GM12878 (cell line): ENCODE measurements around the gene KAT2A. TPM values are rescaled to one million over a fixed set of nuclear protein-coding genes. Genes with fewer than 3 reads are reported as not detected.

Source experiments
- ATAC-seq: fragments of 200-7000 bp; cut with Tn5 transposase; 3 replicates; pipeline ENCODE4 v1.9.1; 2020; ENCODE audit warnings: mild to moderate bottlenecking, moderate library complexity
- BruUV-seq: library from RNA; stranded (reverse); fragments of 400-500 nt; replicated peaks from 2 replicates; lab custom pipeline; 2021; lab: Mats Ljungman, UMichigan
- CTCF ChIA-PET: fragments of 300-600 bp; sonication (Branson Sonifier 250); formaldehyde crosslinking; extraction: SDS; loops from one replicate; lab custom pipeline; 2021; ENCODE audit warnings: inconsistent platforms; lab: Yijun Ruan, JAX
- POLR2A ChIA-PET: fragments of 350-600 bp; formaldehyde crosslinking; extraction: SDS; loops from one replicate; lab custom pipeline; 2021; ENCODE audit warnings: inconsistent platforms; lab: Charles Lee
- RAD21 ChIA-PET: fragments of 300-600 bp; sonication (Branson Sonifier 250); formaldehyde crosslinking; loops from one replicate; lab custom pipeline; 2023; ENCODE audit warnings: antibody characterized with exemption; ENCODE audit not compliant: unreplicated experiment; lab: Charles Lee
- SMC1A ChIA-PET: fragments of 300-600 bp; sonication (Branson Sonifier 250); formaldehyde crosslinking; loops from one replicate; lab custom pipeline; 2023; ENCODE audit not compliant: unreplicated experiment, uncharacterized antibody; lab: Charles Lee
- DNase-seq: peaks from one replicate; pipeline ENCODE4 v3.0.0-alpha.2; 2011; ENCODE audit warnings: low read depth, low spot score
- FAIRE-seq: peaks from 3 replicates; lab custom pipeline; 2011; peaks lifted over from hg19 to GRCh38; lab: Jason Lieb, UNC
- H2AFZ ChIP-seq: 2 replicates; pipeline ENCODE4 v1.6.0; 2011; ENCODE audit warnings: low read depth, low read length, control low read depth; ENCODE audit not compliant: control insufficient read depth
- H3K27ac ChIP-seq: 2 replicates; pipeline ENCODE4 v1.5.1; 2011; ENCODE audit warnings: control low read depth; ENCODE audit not compliant: control insufficient read depth, insufficient read depth
- H3K27me3 ChIP-seq, 2 experiments: replicated peaks in 1 of 2; 2 replicates each; pipeline versions ENCODE4 v1.6.0 to v1.6.1; 2011; ENCODE audit warnings: low read length in 1 of 2; ENCODE audit not compliant: control insufficient read depth in 2 of 2, insufficient read depth in 2 of 2
- H3K36me3 ChIP-seq, 2 experiments: 2 replicates each; pipeline ENCODE4 v1.5.1; 2011; ENCODE audit warnings: low read length in 1 of 2; ENCODE audit not compliant: control insufficient read depth in 2 of 2, insufficient read depth in 2 of 2
- H3K4me1 ChIP-seq: 2 replicates; pipeline ENCODE4 v1.6.1; 2011; ENCODE audit warnings: mild to moderate bottlenecking, low read length, moderate library complexity, mixed read lengths; ENCODE audit not compliant: control insufficient read depth, insufficient read depth
- H3K4me2 ChIP-seq: 2 replicates; pipeline ENCODE4 v1.6.0; 2011; ENCODE audit warnings: control low read depth; ENCODE audit not compliant: control insufficient read depth, insufficient read depth
- H3K4me3 ChIP-seq: fragments of 200-600 bp; sonication (generic); 2 replicates; pipeline ENCODE4 v1.5.1; 2016
- H3K79me2 ChIP-seq: 2 replicates; pipeline ENCODE4 v1.6.0; 2011; ENCODE audit warnings: low read length; ENCODE audit not compliant: control insufficient read depth, insufficient read depth
- H3K9ac ChIP-seq: 2 replicates; pipeline ENCODE4 v1.8.0; 2011; ENCODE audit warnings: low read length, control low read depth, mixed read lengths; ENCODE audit not compliant: control insufficient read depth, insufficient read depth
- H3K9me3 ChIP-seq: replicated peaks from 3 replicates; pipeline ENCODE4 v1.5.1; 2011; ENCODE audit warnings: mild to moderate bottlenecking, low read length; ENCODE audit not compliant: control insufficient read depth, insufficient read depth
- H4K20me1 ChIP-seq: 2 replicates; pipeline ENCODE4 v1.6.0; 2011; ENCODE audit not compliant: control insufficient read depth, insufficient read depth
- KLF5 ChIP-seq: fragments of 450-650 bp; IDR thresholded peaks from 2 replicates; pipeline ENCODE4 v1.6.1; 2014; ENCODE audit warnings: mild to moderate bottlenecking; ENCODE audit not compliant: partially characterized antibody
- POLR2A ChIP-seq: IDR thresholded peaks from 2 replicates; pipeline ENCODE4 v1.6.1; 2011; ENCODE audit warnings: low read depth, mild to moderate bottlenecking, low read length
- POLR2AphosphoS5 ChIP-seq: IDR thresholded peaks from 2 replicates; pipeline ENCODE4 v1.6.1; 2011; ENCODE audit warnings: mild to moderate bottlenecking, low read length, inconsistent platforms
- SMARCA5 ChIP-seq: fragments of 450-650 bp; IDR thresholded peaks from 2 replicates; pipeline ENCODE4 v1.6.1; 2017; ENCODE audit warnings: mild to moderate bottlenecking
- ZNF24 ChIP-seq: fragments of 450-650 bp; IDR thresholded peaks from 2 replicates; pipeline ENCODE4 v1.6.1; 2017; ENCODE audit warnings: antibody characterized with exemption, mild to moderate bottlenecking
- WGBS: methylation state at CpG from one replicate; pipeline ENCODE4 v1.1.6; 2016; ENCODE audit warnings: low lambda C conversion rate; ENCODE audit not compliant: insufficient replicate concordance, insufficient coverage; ENCODE audit errors: missing lambda C conversion rate; 5-methylcytosine and 5-hydroxymethylcytosine counted together
- in situ Hi-C: fragments of 300-500 bp; cut with MboI; formaldehyde crosslinking; loops from 9 replicates; pipeline ENCODE4 v1.14.3; 2018; ENCODE audit warnings: mixed read lengths
- intact Hi-C: fragments of 100-400 bp; cut with micrococcal nuclease; formaldehyde crosslinking; loops from one replicate; pipeline ENCODE4 v1.14.2; 2022; ENCODE audit not compliant: unreplicated experiment
- polyA plus RNA-seq, 11 experiments: library from polyadenylated mRNA; depleted of rRNA in 4 of 11; unstranded in 6 of 11; stranded (reverse) in 5 of 11; fragments of >200 nt; fragmentation: Nextera tagmentation in 4 of 11; fragmentation: Illumina TruSeq in 1 of 11; extraction: Ambion mirVana in 4 of 11; extraction: Trizol in 1 of 11; gene quantifications; 1 replicate in 1 of 11; 2 replicates in 10 of 11; pipeline versions ENCODE4 v1.2.1 to v1.2.3, GENCODE V29; 2011 to 2016; ENCODE audit warnings: inconsistent platforms in 2 of 11, missing spikeins in 2 of 11, low read depth in 1 of 11
- total RNA-seq, 4 experiments: library from RNA; depleted of rRNA in 3 of 4; stranded (reverse); fragments of >200 nt in 3 of 4; fragmentation: Illumina TruSeq in 1 of 4; extraction: Trizol in 1 of 4; gene quantifications; 2 replicates each; pipeline versions ENCODE4 v1.2.1 to v1.2.3, GENCODE V29; 2013 to 2021
- TF ChIP-seq, protein P1 (sequence below): IDR thresholded peaks from 2 replicates; pipeline ENCODE4 v1.6.1; 2011; ENCODE audit warnings: borderline replicate concordance, low read depth, mild to moderate bottlenecking, moderate library complexity, low read length; ENCODE audit not compliant: insufficient read depth, poor library complexity, severe bottlenecking
- TF ChIP-seq, protein P2 (sequence below): IDR thresholded peaks from 2 replicates; pipeline ENCODE4 v1.6.1; 2012; ENCODE audit warnings: mild to moderate bottlenecking, low read depth, low read length

Gene KAT2A
- total and polyA plus RNA-seq, 10 of the 15 experiments (the other 5 are each of a cell fraction or from before 2014, with no cell fraction given), result 0.85 to 47.5 (median 14.6) TPM

- Histone ChIP-seq H3K4me2 (no peak overlapping the region), H3K27me3 (no peaks in the 10 kb centered on the region), H4K20me1 (peaks cover 2% of the 10 kb centered on the region; the same call in 1 of the 2 replicates), H3K36me3 (peaks cover 30 to 45% of the 10 kb centered on the region in 2 experiments), H3K79me2 (peaks cover 5% of the 10 kb centered on the region), H3K27ac (no peak overlapping the region), H3K4me3 (no peak overlapping the region), H3K4me1 (no peaks in the 10 kb centered on the region), H3K9ac (no peak overlapping the region), H3K9me3 (no peaks in the 10 kb centered on the region), H2AFZ (no peak overlapping the region)
- POLR2A ChIA-PET, result no interaction called here
- FAIRE-seq, result no peak
- ATAC-seq, result peak; percentile 24; the same call in 1 of the 3 replicates
- in situ Hi-C loops (no loop called here), intact Hi-C loops (no loop called here)
- 17% methylated on average over 3 of the region's 3 CpGs for WGBS
- SMC1A ChIA-PET, result interaction anchor here (1.7 kb wide), 1 partner anchor 54 kb away, joined by 7 read pairs; the partner anchor contains the start of gene KCNH4
- TF ChIP-seq ZNF24 (no peak), KLF5 (no peak), SMARCA5 (no peak), POLR2A (no peak), POLR2AphosphoS5 (no peak)
- TF ChIP-seq, protein P1, sequence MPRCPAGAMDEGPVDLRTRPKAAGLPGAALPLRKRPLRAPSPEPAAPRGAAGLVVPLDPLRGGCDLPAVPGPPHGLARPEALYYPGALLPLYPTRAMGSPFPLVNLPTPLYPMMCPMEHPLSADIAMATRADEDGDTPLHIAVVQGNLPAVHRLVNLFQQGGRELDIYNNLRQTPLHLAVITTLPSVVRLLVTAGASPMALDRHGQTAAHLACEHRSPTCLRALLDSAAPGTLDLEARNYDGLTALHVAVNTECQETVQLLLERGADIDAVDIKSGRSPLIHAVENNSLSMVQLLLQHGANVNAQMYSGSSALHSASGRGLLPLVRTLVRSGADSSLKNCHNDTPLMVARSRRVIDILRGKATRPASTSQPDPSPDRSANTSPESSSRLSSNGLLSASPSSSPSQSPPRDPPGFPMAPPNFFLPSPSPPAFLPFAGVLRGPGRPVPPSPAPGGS, result no peak
- TF ChIP-seq, protein P2, sequence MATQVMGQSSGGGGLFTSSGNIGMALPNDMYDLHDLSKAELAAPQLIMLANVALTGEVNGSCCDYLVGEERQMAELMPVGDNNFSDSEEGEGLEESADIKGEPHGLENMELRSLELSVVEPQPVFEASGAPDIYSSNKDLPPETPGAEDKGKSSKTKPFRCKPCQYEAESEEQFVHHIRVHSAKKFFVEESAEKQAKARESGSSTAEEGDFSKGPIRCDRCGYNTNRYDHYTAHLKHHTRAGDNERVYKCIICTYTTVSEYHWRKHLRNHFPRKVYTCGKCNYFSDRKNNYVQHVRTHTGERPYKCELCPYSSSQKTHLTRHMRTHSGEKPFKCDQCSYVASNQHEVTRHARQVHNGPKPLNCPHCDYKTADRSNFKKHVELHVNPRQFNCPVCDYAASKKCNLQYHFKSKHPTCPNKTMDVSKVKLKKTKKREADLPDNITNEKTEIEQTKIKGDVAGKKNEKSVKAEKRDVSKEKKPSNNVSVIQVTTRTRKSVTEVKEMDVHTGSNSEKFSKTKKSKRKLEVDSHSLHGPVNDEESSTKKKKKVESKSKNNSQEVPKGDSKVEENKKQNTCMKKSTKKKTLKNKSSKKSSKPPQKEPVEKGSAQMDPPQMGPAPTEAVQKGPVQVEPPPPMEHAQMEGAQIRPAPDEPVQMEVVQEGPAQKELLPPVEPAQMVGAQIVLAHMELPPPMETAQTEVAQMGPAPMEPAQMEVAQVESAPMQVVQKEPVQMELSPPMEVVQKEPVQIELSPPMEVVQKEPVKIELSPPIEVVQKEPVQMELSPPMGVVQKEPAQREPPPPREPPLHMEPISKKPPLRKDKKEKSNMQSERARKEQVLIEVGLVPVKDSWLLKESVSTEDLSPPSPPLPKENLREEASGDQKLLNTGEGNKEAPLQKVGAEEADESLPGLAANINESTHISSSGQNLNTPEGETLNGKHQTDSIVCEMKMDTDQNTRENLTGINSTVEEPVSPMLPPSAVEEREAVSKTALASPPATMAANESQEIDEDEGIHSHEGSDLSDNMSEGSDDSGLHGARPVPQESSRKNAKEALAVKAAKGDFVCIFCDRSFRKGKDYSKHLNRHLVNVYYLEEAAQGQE, result no peak
- CTCF ChIA-PET, result interaction anchor here (1.2 to 2.1 kb wide), 2 partner anchors 55 to 107 kb away, joined by 3 to 5 read pairs; partner anchors contain the start of gene NKIRAS2
- RAD21 ChIA-PET, result interaction anchor here (2.3 kb wide), 1 partner anchor 54 kb away, joined by 8 read pairs; the partner anchor contains the start of gene KCNH4
- no peak for DNase-seq
- BruUV-seq, result TSS peak; percentile 38
These were observed 5.7 kb upstream of the KAT2A start for GRCh38 chr17:42126836-42127235.
